Fibroblast of pulmonary artery (primary cell): Measurements from ENCODE around the gene BASP1.
"Not testable (repeated sequence)": the region's sequence is repeated elsewhere in the genome, so short reads cannot be mapped to it uniquely, and the experiment has no call there.

Experiments
- DNase-seq: peaks from one replicate; pipeline ENCODE4 v3.0.0-alpha.2; 2010; ENCODE audit warnings: low read depth
- H3K4me3 ChIP-seq: replicated peaks from 2 replicates; pipeline ENCODE4 v1.5.1; 2011; ENCODE audit warnings: low read depth, mild to moderate bottlenecking, control low read depth, low read length, moderate library complexity
- TF ChIP-seq, protein P1 (sequence below): IDR thresholded peaks from 2 replicates; pipeline ENCODE4 v1.5.1; 2011; ENCODE audit warnings: mild to moderate bottlenecking, control low read depth, low read length, inconsistent platforms; ENCODE audit errors: missing control alignments

BASP1 gene

DNA sequence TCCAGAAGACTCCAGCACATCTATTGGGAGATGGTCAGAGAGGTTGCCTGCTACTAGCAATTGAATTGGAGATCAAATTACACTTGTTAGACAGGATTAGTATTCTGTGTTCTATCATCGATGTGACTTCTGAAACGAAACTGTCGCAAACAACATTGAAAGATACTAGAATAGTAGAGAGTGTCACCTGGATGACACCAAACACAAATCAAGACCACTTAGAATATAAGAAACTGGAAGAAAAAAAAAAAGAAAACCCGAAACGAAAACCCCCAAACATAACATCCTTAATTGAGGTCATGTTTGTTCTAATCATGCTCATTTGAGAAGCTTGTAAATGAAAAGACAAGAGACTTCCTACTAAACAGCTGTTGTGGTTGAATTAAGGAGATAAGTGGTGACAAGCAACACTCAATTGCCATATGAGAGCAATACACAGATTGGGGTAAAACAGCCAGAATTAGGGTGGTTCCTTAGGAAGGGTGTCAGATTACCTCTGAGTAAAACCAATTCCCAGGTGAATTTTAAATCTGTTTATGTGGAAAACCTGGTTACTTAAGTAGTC is 97.6 kb downstream of the BASP1 start:
- peak; percentile 14 for DNase-seq
- H3K4me3 ChIP-seq, result no peak overlapping the region
- TF ChIP-seq, protein P1, sequence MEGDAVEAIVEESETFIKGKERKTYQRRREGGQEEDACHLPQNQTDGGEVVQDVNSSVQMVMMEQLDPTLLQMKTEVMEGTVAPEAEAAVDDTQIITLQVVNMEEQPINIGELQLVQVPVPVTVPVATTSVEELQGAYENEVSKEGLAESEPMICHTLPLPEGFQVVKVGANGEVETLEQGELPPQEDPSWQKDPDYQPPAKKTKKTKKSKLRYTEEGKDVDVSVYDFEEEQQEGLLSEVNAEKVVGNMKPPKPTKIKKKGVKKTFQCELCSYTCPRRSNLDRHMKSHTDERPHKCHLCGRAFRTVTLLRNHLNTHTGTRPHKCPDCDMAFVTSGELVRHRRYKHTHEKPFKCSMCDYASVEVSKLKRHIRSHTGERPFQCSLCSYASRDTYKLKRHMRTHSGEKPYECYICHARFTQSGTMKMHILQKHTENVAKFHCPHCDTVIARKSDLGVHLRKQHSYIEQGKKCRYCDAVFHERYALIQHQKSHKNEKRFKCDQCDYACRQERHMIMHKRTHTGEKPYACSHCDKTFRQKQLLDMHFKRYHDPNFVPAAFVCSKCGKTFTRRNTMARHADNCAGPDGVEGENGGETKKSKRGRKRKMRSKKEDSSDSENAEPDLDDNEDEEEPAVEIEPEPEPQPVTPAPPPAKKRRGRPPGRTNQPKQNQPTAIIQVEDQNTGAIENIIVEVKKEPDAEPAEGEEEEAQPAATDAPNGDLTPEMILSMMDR, result no peak

DNA sequence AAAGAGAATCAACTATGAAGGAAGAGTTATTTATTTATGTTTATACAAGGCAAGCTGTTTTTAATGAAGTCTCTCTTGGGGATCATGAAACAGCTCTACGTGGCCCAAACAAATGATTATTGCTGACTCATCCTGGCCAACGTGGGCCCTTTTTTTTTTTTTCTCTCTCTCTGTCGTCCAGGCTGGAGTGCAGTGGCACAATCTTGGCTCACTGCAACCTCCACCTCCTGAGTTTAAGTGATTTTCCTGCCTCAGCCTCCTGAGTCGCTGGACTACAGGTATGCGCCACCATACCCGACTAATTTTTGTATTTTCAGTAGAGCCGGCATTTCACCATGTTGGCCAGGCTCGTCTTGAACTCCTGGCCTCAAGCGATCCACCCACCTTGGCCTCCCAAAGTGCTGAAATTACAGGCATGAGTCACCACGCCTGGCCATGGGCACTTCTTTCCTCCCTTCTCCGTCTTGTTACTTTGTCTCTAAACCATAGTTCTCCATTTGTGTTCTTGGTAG is 98.3 kb downstream of the BASP1 start:
- TF ChIP-seq, protein P1, result no peak
- no peak overlapping the region for H3K4me3 ChIP-seq
- DNase-seq, result peak; percentile 50

DNA sequence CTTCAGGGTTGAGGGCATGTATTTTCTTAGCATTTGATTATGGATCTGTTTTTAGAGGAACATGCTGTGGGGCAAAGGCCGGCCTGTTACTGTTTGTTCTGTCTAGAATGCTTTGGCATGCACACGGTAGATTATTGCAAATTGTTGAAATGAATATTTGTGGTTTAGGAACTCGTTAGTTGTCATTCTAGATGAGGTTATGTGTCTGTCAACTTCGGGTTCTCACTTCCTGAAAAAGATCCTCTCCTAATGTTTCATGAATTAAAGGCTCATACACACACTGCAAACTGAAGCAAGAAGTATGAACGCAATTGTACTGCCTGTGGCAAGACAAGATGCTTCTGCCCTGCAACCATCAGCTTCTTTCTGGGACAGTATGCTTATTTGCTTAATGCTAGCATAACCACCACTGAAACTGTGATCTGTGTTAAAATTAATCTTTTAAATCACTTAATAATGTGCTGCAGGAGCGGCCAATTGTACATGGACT is 99.6 kb downstream of the BASP1 start:
- H3K4me3 ChIP-seq, result no peak overlapping the region
- DNase-seq, result no peak
- TF ChIP-seq, protein P1, result no peak

GRCh38 chr5:17317473-17317872 is 100.0 kb downstream of the BASP1 start:
- no peak overlapping the region for H3K4me3 ChIP-seq
- no peak for DNase-seq
- TF ChIP-seq, protein P1, result no peak

DNA sequence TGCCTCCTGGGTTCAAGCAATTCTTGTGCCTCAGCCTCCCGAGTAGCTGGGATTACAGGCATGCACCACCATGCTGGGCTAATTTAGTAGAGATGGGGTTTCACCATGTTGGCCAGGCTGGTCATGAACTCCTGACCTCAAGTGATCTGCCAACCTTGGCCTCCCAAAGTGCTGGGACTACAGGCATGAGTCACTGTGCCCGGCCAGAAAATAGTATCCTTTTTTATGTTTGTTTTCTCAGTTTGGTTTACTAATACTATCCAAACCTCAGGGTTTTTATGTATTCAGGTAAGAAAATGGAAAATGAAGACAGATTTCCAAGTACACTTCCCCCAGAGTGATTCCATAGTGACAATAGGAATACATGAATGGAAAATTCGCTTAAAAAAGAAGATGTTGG is 101.7 kb downstream of the BASP1 start:
- not testable (repeated sequence) for DNase-seq, H3K4me3 ChIP-seq

- TF ChIP-seq, protein P1, result no peak
- H3K4me3 ChIP-seq, result no peak overlapping the region
- DNase-seq, result no peak
These were observed 108.6 kb downstream of the BASP1 start for GRCh38 chr5:17325770-17326599.
